SK-N-SH (cell line): Measurements from ENCODE around the gene PLB1. TPM values are rescaled to one million over a fixed set of nuclear protein-coding genes. Genes with fewer than 3 reads are reported as not detected.
A peak's percentile ranks its signal among the peaks of the same experiment; 100 is the strongest.

Source experiments
- CTCF ChIA-PET: fragments of 300-600, 350-600 bp; formaldehyde crosslinking; extraction: SDS; loops from one replicate; lab custom pipeline; 2021; lab: Yijun Ruan, JAX
- POLR2A ChIA-PET: fragments of 350-600 bp; sonication (Branson Sonifier 250); formaldehyde crosslinking; extraction: SDS; loops from one replicate; lab custom pipeline; 2020; ENCODE audit warnings: antibody characterized with exemption, inconsistent platforms; lab: Yijun Ruan, JAX
- DNase-seq: peaks from one replicate; pipeline ENCODE4 v3.0.0; 2012
- H2AFZ ChIP-seq: fragments of 200-600 bp; sonication (generic); 2 replicates; pipeline ENCODE4 v1.8.1; 2016; ENCODE audit warnings: antibody characterized with exemption, mild to moderate bottlenecking, low read depth
- H3F3A ChIP-seq: fragments of 200-600 bp; sonication (generic); replicated peaks from 2 replicates; pipeline ENCODE3; 2016; ENCODE audit warnings: antibody characterized with exemption, mild to moderate bottlenecking; ENCODE audit not compliant: insufficient read depth
- H3K27ac ChIP-seq, 2 experiments: fragments of 200-500 bp in 1 of 2; fragments of 200-600 bp in 1 of 2; sonication (Bioruptor generic) in 1 of 2; sonication (generic), shearing (Covaris generic) in 1 of 2; 2 replicates each; pipeline versions ENCODE4 v1.5.1 to v1.6.1; 2014 to 2016; ENCODE audit warnings: low read depth in 2 of 2, inconsistent platforms in 1 of 2, low read length in 1 of 2, mild to moderate bottlenecking in 1 of 2, mixed read lengths in 1 of 2
- H3K27me3 ChIP-seq: fragments of 200-600 bp; sonication (generic), shearing (Covaris generic); 2 replicates; pipeline ENCODE4 v1.6.1; 2016; ENCODE audit warnings: mixed run types; ENCODE audit not compliant: insufficient read depth
- H3K36me3 ChIP-seq, 2 experiments: fragments of 200-500 bp in 1 of 2; fragments of 200-600 bp in 1 of 2; sonication (Bioruptor generic) in 1 of 2; sonication (generic) in 1 of 2; replicated peaks in 1 of 2; 2 replicates each; pipeline versions ENCODE3 to v1.5.1; 2014 to 2016; ENCODE audit warnings: low read length in 1 of 2, mild to moderate bottlenecking in 1 of 2; ENCODE audit not compliant: insufficient read depth in 2 of 2, control insufficient read depth in 1 of 2
- H3K4me1 ChIP-seq, 2 experiments: fragments of 200-500 bp in 1 of 2; fragments of 200-600 bp in 1 of 2; sonication (Bioruptor generic) in 1 of 2; sonication (generic), shearing (Covaris generic) in 1 of 2; 2 replicates each; pipeline versions ENCODE4 v1.5.1 to v1.6.1; 2014 to 2016; ENCODE audit warnings: low read depth in 1 of 2, low read length in 1 of 2, mixed run types in 1 of 2; ENCODE audit not compliant: insufficient read depth in 2 of 2, control insufficient read depth in 1 of 2
- H3K4me2 ChIP-seq: fragments of 200-600 bp; sonication (generic), shearing (Covaris generic); 2 replicates; pipeline ENCODE4 v1.6.1; 2017; ENCODE audit warnings: mixed run types
- H3K4me3 ChIP-seq, 2 experiments: fragments of 200-500 bp in 1 of 2; fragments of 200-600 bp in 1 of 2; sonication (Bioruptor generic) in 1 of 2; sonication (generic), shearing (Covaris generic) in 1 of 2; 2 replicates each; pipeline versions ENCODE4 v1.5.1 to v1.8.1; 2014 to 2016; ENCODE audit warnings: low read depth in 2 of 2, inconsistent platforms in 1 of 2, low read length in 1 of 2, mild to moderate bottlenecking in 1 of 2, mixed read lengths in 1 of 2, moderate library complexity in 1 of 2
- H3K79me2 ChIP-seq: fragments of 200-600 bp; sonication (generic); 2 replicates; pipeline ENCODE4 v1.8.1; 2017; ENCODE audit warnings: mild to moderate bottlenecking; ENCODE audit not compliant: insufficient read depth
- H3K9ac ChIP-seq: fragments of 200-600 bp; sonication (generic); 2 replicates; pipeline ENCODE4 v1.6.1; 2017; ENCODE audit warnings: mixed run types
- H3K9me2 ChIP-seq: fragments of 200-600 bp; sonication (generic); 2 replicates; pipeline ENCODE4 v1.6.1; 2017; ENCODE audit warnings: mixed run types
- H3K9me3 ChIP-seq: fragments of 200-600 bp; sonication (generic); 2 replicates; pipeline ENCODE4 v1.6.1; 2017; ENCODE audit warnings: mixed run types, mild to moderate bottlenecking, moderate library complexity
- H4K20me1 ChIP-seq: fragments of 200-600 bp; sonication (generic); 2 replicates; pipeline ENCODE4 v1.6.1; 2017; ENCODE audit warnings: mild to moderate bottlenecking, mixed run types; ENCODE audit not compliant: insufficient read depth
- EP300 ChIP-seq, 2 experiments: IDR thresholded peaks; 2 replicates each; pipeline versions ENCODE4 v1.4.0 to v1.6.1; 2012; ENCODE audit warnings: borderline replicate concordance in 1 of 2, low read depth in 1 of 2, low read length in 1 of 2
- EZH2phosphoT487 ChIP-seq: fragments of 200-600 bp; sonication (generic); IDR thresholded peaks from 2 replicates; pipeline ENCODE4 v1.6.1; 2017; ENCODE audit warnings: low read depth, mixed run types, mild to moderate bottlenecking, antibody characterized with exemption, moderate library complexity, borderline replicate concordance
- FOXM1 ChIP-seq: IDR thresholded peaks from 2 replicates; pipeline ENCODE4 v1.4.0; 2012; ENCODE audit warnings: low read depth, mild to moderate bottlenecking
- GATA2 ChIP-seq: sonication (generic); formaldehyde crosslinking; IDR thresholded peaks from 2 replicates; pipeline ENCODE4 v1.5.0; 2020; ENCODE audit warnings: mild to moderate bottlenecking, missing genetic modification reagents
- IRF3 ChIP-seq: fragments of 150-350 bp; IDR thresholded peaks from 2 replicates; pipeline ENCODE4 v1.6.1; 2016; ENCODE audit warnings: mild to moderate bottlenecking, low read depth, low read length
- MAX ChIP-seq: IDR thresholded peaks from 2 replicates; pipeline ENCODE4 v1.4.0; 2012; ENCODE audit warnings: low read depth
- MEF2A ChIP-seq: IDR thresholded peaks from 2 replicates; pipeline ENCODE4 v1.4.0; 2012; ENCODE audit warnings: low read depth, borderline replicate concordance
- NFIC ChIP-seq: IDR thresholded peaks from 2 replicates; pipeline ENCODE4 v1.4.0; 2012; ENCODE audit warnings: borderline replicate concordance
- RAD21 ChIP-seq: IDR thresholded peaks from 2 replicates; pipeline ENCODE4 v1.6.1; 2012; ENCODE audit warnings: mild to moderate bottlenecking, low read length
- RFX5 ChIP-seq: IDR thresholded peaks from 2 replicates; pipeline ENCODE4 v1.6.1; 2012; ENCODE audit warnings: mild to moderate bottlenecking, improper control_type of control experiment, low read length
- RXRA ChIP-seq: IDR thresholded peaks from 2 replicates; pipeline ENCODE4 v1.4.0; 2012; ENCODE audit warnings: low read depth, mild to moderate bottlenecking, borderline replicate concordance
- SIN3A ChIP-seq: IDR thresholded peaks from 2 replicates; pipeline ENCODE4 v1.6.1; 2012; ENCODE audit warnings: low read depth, mild to moderate bottlenecking, low read length, moderate library complexity, borderline replicate concordance
- TAF1 ChIP-seq: IDR thresholded peaks from 2 replicates; pipeline ENCODE4 v1.6.1; 2012; ENCODE audit warnings: low read depth, mild to moderate bottlenecking, low read length, moderate library complexity, borderline replicate concordance
- TCF12 ChIP-seq: IDR thresholded peaks from 2 replicates; pipeline ENCODE4 v1.4.0; 2012
- YY1 ChIP-seq: IDR thresholded peaks from 2 replicates; pipeline ENCODE4 v1.4.0; 2012; ENCODE audit warnings: low read depth, mild to moderate bottlenecking
- WGBS: methylation state at CpG from one replicate; pipeline ENCODE4 v1.1.6; 2017; ENCODE audit warnings: low lambda C conversion rate; 5-methylcytosine and 5-hydroxymethylcytosine counted together
- polyA plus RNA-seq, 3 experiments: library from polyadenylated mRNA; depleted of rRNA; stranded (reverse); fragments of >200 nt; gene quantifications; 2 replicates each; pipeline ENCODE4 v1.2.3, GENCODE V29; 2012

The PLB1 gene
- polyA plus RNA-seq, 1 of the 3 experiments (the other 2 are of a cell fraction) = 0.10 TPM

- no peak for DNase-seq
- H3K4me2 ChIP-seq = no peak overlapping the region
- H3K9ac ChIP-seq = no peak overlapping the region
- no peaks in the 10 kb centered on the region for H3K36me3 ChIP-seq
- POLR2A ChIA-PET = no interaction called here
- H3K4me3 ChIP-seq = no peak overlapping the region
- H3K27me3 ChIP-seq = no peaks in the 10 kb centered on the region
- no peaks in the 10 kb centered on the region for H4K20me1 ChIP-seq
- H3K4me1 ChIP-seq = peaks cover 0 to 19% of the 10 kb centered on the region in 2 experiments; a peak in 3 of 4 replicates
- H3K79me2 ChIP-seq = no peaks in the 10 kb centered on the region
- peaks cover 21% of the 10 kb centered on the region for H3F3A ChIP-seq
- CTCF ChIA-PET = interaction anchor here (2.0 to 11.5 kb wide), 2 partner anchors 13 to 16 kb away, joined by 12 to 90 read pairs; no protein-coding TSS in a partner anchor
- H3K9me3 ChIP-seq = no peaks in the 10 kb centered on the region
- no peak overlapping the region for H2AFZ ChIP-seq
- TF ChIP-seq NFIC = no peak
- no peak for TF ChIP-seq GATA2
- no peak for TF ChIP-seq IRF3
- no peak for TF ChIP-seq FOXM1
- no peak for TF ChIP-seq MAX
- no peak for TF ChIP-seq TCF12
- no peak for TF ChIP-seq EP300 (IDR thresholded peaks at IDR 0.05; ENCODE audit: borderline replicate concordance in 1 of 2, low read depth in 1 of 2, low read length in 1 of 2)
- no peaks in the 10 kb centered on the region for H3K9me2 ChIP-seq
- WGBS = 92% methylated on average over 6 of the region's 6 CpGs
- H3K27ac ChIP-seq = no peak overlapping the region
These were observed 86.3 kb downstream of the PLB1 start for GRCh38 chr2:28582152-28582551.

GRCh38 chr2:28582595-28582994 lies 86.7 kb downstream of the PLB1 start:
- H3K27ac ChIP-seq = peak overlapping the region in 1 of 2 experiments; percentile 97; a peak in 1 of 4 replicates
- H3K9me3 ChIP-seq = no peaks in the 10 kb centered on the region
- no peak overlapping the region for H2AFZ ChIP-seq
- no peaks in the 10 kb centered on the region for H3K79me2 ChIP-seq
- WGBS = 97% methylated on average over 5 of the region's 5 CpGs
- no peaks in the 10 kb centered on the region for H3K9me2 ChIP-seq
- no peaks in the 10 kb centered on the region for H3K36me3 ChIP-seq
- peaks cover 0 to 19% of the 10 kb centered on the region in 2 experiments; a peak in 3 of 4 replicates for H3K4me1 ChIP-seq
- no peak overlapping the region for H3K9ac ChIP-seq
- no peak overlapping the region for H3K4me3 ChIP-seq
- POLR2A ChIA-PET = interaction anchor here (0.6 kb wide), 1 partner anchor 1623 kb away, joined by 5 read pairs; no protein-coding TSS in a partner anchor
- no peak for TF ChIP-seq NFIC
- TF ChIP-seq, all 33 proteins: peak for 0
- Histone ChIP-seq H3K27me3 (no peaks in the 10 kb centered on the region), H3F3A (peaks cover 21% of the 10 kb centered on the region), H3K4me2 (no peak overlapping the region), H4K20me1 (no peaks in the 10 kb centered on the region)
- DNase-seq = no peak
- CTCF ChIA-PET = interaction anchor here (2.0 to 11.5 kb wide), 2 partner anchors 12 to 16 kb away, joined by 12 to 90 read pairs; no protein-coding TSS in a partner anchor

- H3K36me3 ChIP-seq = no peaks in the 10 kb centered on the region
- peak overlapping the region; percentile 76; the same call in 1 of the 2 replicates for H2AFZ ChIP-seq
- H3K4me3 ChIP-seq = peak overlapping the region in 1 of 2 experiments; percentile 21; a peak in 2 of 4 replicates
- POLR2A ChIA-PET = interaction anchor here (1.0 kb wide), 1 partner anchor 10 kb away, joined by 3 read pairs; no protein-coding TSS in a partner anchor
- no peaks in the 10 kb centered on the region for H3K27me3 ChIP-seq
- no peaks in the 10 kb centered on the region for H3K9me3 ChIP-seq
- CTCF ChIA-PET = interaction anchor here (1.0 to 11.5 kb wide), 4 partner anchors 11 to 237 kb away, joined by 3 to 90 read pairs (median 8); no protein-coding TSS in a partner anchor
- WGBS = 21% methylated on average over 10 of the region's 10 CpGs
- peak overlapping the region in 1 of 2 experiments; percentile 97; a peak in 2 of 4 replicates for H3K27ac ChIP-seq
- H3K79me2 ChIP-seq = no peaks in the 10 kb centered on the region
- H3K9me2 ChIP-seq = no peaks in the 10 kb centered on the region
- H3K9ac ChIP-seq = peak overlapping the region; percentile 65
- H3F3A ChIP-seq = peaks cover 21% of the 10 kb centered on the region
- no peak for DNase-seq
- H3K4me2 ChIP-seq = peak overlapping the region; percentile 64
- H3K4me1 ChIP-seq = peaks cover 0 to 19% of the 10 kb centered on the region in 2 experiments; a peak in 3 of 4 replicates
- H4K20me1 ChIP-seq = no peaks in the 10 kb centered on the region
- peak; percentile 95 for TF ChIP-seq MAX
- no peak for TF ChIP-seq RAD21
- peak; percentile 90 for TF ChIP-seq MEF2A
- peak; percentile 66 for TF ChIP-seq YY1
- peak; percentile 38 for TF ChIP-seq NFIC
- TF ChIP-seq EZH2phosphoT487 = no peak
- no peak for TF ChIP-seq RFX5
- peak; percentile 85 for TF ChIP-seq FOXM1
- TF ChIP-seq SIN3A = peak; percentile 86; the same call in 1 of the 2 replicates
- TF ChIP-seq RXRA = peak; percentile 89; the same call in 1 of the 2 replicates
- peak; percentile 95 for TF ChIP-seq TCF12
- peak; percentile 60; the same call in 1 of the 2 replicates for TF ChIP-seq TAF1
These were observed 88.2 kb downstream of the PLB1 start for GRCh38 chr2:28583899-28584553.
